HG03558 (cell line): Measurements from ENCODE around the gene ENOX1.

Experiments used
- ATAC-seq: cut with Tn5 transposase; IDR thresholded peaks from one replicate; pipeline ENCODE4 v1.9.1; 2021; ENCODE audit warnings: moderate number of reproducible peaks; ENCODE audit not compliant: unreplicated experiment; ENCODE audit errors: extremely low read depth

ENOX1 gene

GRCh38 chr13:43303033-43303729 lies 483.6 kb downstream of the ENOX1 start:
- no peak for ATAC-seq

- ATAC-seq: no peak
These were observed 485.3 kb downstream of the ENOX1 start for GRCh38 chr13:43301346-43301969.

- no peak for ATAC-seq
These were observed 485.9 kb downstream of the ENOX1 start for GRCh38 chr13:43300865-43301264.

- ATAC-seq: no peak
These were observed 487.4 kb downstream of the ENOX1 start for GRCh38 chr13:43299374-43299773.

GRCh38 chr13:43298816-43299215 lies 488.0 kb downstream of the ENOX1 start:
- ATAC-seq: no peak

GRCh38 chr13:43297967-43298678 lies 488.6 kb downstream of the ENOX1 start:
- ATAC-seq: no peak

GRCh38 chr13:43295825-43296564 lies 490.8 kb downstream of the ENOX1 start:
- ATAC-seq: no peak

- no peak for ATAC-seq
These were observed 491.5 kb downstream of the ENOX1 start for GRCh38 chr13:43295321-43295720.

- no peak for ATAC-seq
These were observed 492.4 kb downstream of the ENOX1 start for GRCh38 chr13:43294412-43294811.

GRCh38 chr13:43293986-43294385 lies 492.8 kb downstream of the ENOX1 start:
- no peak for ATAC-seq

GRCh38 chr13:43293561-43293960 lies 493.2 kb downstream of the ENOX1 start:
- ATAC-seq: no peak

- no peak for ATAC-seq
These were observed 493.8 kb downstream of the ENOX1 start for GRCh38 chr13:43293008-43293407.

GRCh38 chr13:43291287-43292060 lies 495.3 kb downstream of the ENOX1 start:
- ATAC-seq: no peak

- no peak for ATAC-seq
These were observed 497.1 kb downstream of the ENOX1 start for GRCh38 chr13:43289470-43290255.

- no peak for ATAC-seq
These were observed 500.0 kb downstream of the ENOX1 start for GRCh38 chr13:43286751-43287150.

GRCh38 chr13:43285933-43286597 lies 500.7 kb downstream of the ENOX1 start:
- ATAC-seq: no peak

- no peak for ATAC-seq
These were observed 502.6 kb downstream of the ENOX1 start for GRCh38 chr13:43284162-43284561.

- no peak for ATAC-seq
These were observed 507.1 kb downstream of the ENOX1 start for GRCh38 chr13:43279696-43280095.

- no peak for ATAC-seq
These were observed 508.6 kb downstream of the ENOX1 start for GRCh38 chr13:43278127-43278526.
